ENCODE results near the gene EIF4A3.

The EIF4A3 gene

GRCh38 chr17:80147035-80147822 is at the start of gene EIF4A3:
EIF4A3 (minus strand) TSS chr17:80147128; CDS start chr17:80146961, 167 bp downstream.
- CTCF ChIA-PET, result no interaction called here
- POLR2A ChIA-PET, result interaction anchor here (0.7 to 4.6 kb wide), 9 partner anchors 10 to 78 kb away, joined by 3 to 16 read pairs (median 4); partner anchors contain the start of genes GAA, SGSH and SLC26A11

GRCh38 chr17:80196652-80197051 is 49.7 kb upstream of the EIF4A3 start:
- CTCF ChIA-PET, result interaction anchor here (1.0 kb wide), 1 partner anchor 9 kb away, joined by 3 read pairs; no protein-coding TSS in a partner anchor
- DNase-seq (ENCODE audit: extremely low spot score), result no peak
- POLR2A ChIA-PET, result no interaction called here
- TF ChIP-seq BHLHE40 (IDR thresholded peaks at IDR 0.05; ENCODE audit: borderline replicate concordance), result no peak
- no peak for TF ChIP-seq FOXA1 (IDR thresholded peaks at IDR 0.05)
- TF ChIP-seq ARNT (IDR thresholded peaks at IDR 0.05), result no peak
- TF ChIP-seq PKNOX1 (IDR thresholded peaks at IDR 0.05), result no peak
- TF ChIP-seq SUZ12 (IDR thresholded peaks at IDR 0.05), result no peak

More at GRCh38 chr17:80147035-80147822, at the start of gene EIF4A3:
- DNase-seq (ENCODE audit: extremely low spot score), result peak; percentile 99
- TF ChIP-seq L3MBTL2 (conservative IDR thresholded peaks at IDR 0.05) (no peak), PKNOX1 (IDR thresholded peaks at IDR 0.05) (peak; percentile 31; the same call in 1 of the 2 replicates)

GRCh38 chr17:80195671-80196529 is 49.0 kb upstream of the EIF4A3 start:
- peak; percentile 64 for DNase-seq (ENCODE audit: extremely low spot score)
- ChIA-PET CTCF (interaction anchor here (0.6 to 1.0 kb wide), 3 partner anchors 10 to 140 kb away, joined by 3 to 4 read pairs (median 3); no protein-coding TSS in a partner anchor), POLR2A (no interaction called here)
- TF ChIP-seq FOXA1 (IDR thresholded peaks at IDR 0.05) (no peak), CTBP1 (IDR thresholded peaks at IDR 0.05; ENCODE audit: borderline replicate concordance) (no peak)

- ChIA-PET POLR2A (no interaction called here), CTCF (interaction anchor here (0.6 to 0.7 kb wide), 2 partner anchors 10 to 141 kb away, joined by 3 to 4 read pairs; no protein-coding TSS in a partner anchor)
- no peak for DNase-seq (ENCODE audit: extremely low spot score)
- TF ChIP-seq SP1 (IDR thresholded peaks at IDR 0.05) (no peak), TARDBP (IDR thresholded peaks at IDR 0.05) (no peak), FOXK2 (IDR thresholded peaks at IDR 0.05) (no peak), ZNF384 (IDR thresholded peaks at IDR 0.05) (no peak), NFRKB (IDR thresholded peaks at IDR 0.05) (no peak), ARNT (IDR thresholded peaks at IDR 0.05) (no peak), FOXM1 (IDR thresholded peaks at IDR 0.05; ENCODE audit: borderline replicate concordance) (no peak), PKNOX1 (IDR thresholded peaks at IDR 0.05) (no peak), L3MBTL2 (conservative IDR thresholded peaks at IDR 0.05) (no peak), FOXA1 (IDR thresholded peaks at IDR 0.05) (no peak), CTBP1 (IDR thresholded peaks at IDR 0.05; ENCODE audit: borderline replicate concordance) (no peak), BHLHE40 (IDR thresholded peaks at IDR 0.05; ENCODE audit: borderline replicate concordance) (no peak), LEF1 (IDR thresholded peaks at IDR 0.05; ENCODE audit: borderline replicate concordance) (no peak), SUZ12 (IDR thresholded peaks at IDR 0.05) (no peak), ELF4 (IDR thresholded peaks at IDR 0.05) (no peak), HDGF (IDR thresholded peaks at IDR 0.05; ENCODE audit: borderline replicate concordance) (no peak)
Measured at GRCh38 chr17:80195141-80195540, 48.2 kb upstream of the EIF4A3 start.

GRCh38 chr17:80191865-80192661 is 45.1 kb upstream of the EIF4A3 start:
- ChIA-PET CTCF (no interaction called here), POLR2A (no interaction called here)
- no peak for TF ChIP-seq PKNOX1 (IDR thresholded peaks at IDR 0.05)
- TF ChIP-seq FOXM1 (IDR thresholded peaks at IDR 0.05; ENCODE audit: borderline replicate concordance), result no peak
- no peak for TF ChIP-seq LEF1 (IDR thresholded peaks at IDR 0.05; ENCODE audit: borderline replicate concordance)
- TF ChIP-seq BHLHE40 (IDR thresholded peaks at IDR 0.05; ENCODE audit: borderline replicate concordance), result no peak
- TF ChIP-seq ELF4 (IDR thresholded peaks at IDR 0.05), result no peak
- no peak for TF ChIP-seq HDGF (IDR thresholded peaks at IDR 0.05; ENCODE audit: borderline replicate concordance)
- no peak for DNase-seq (ENCODE audit: extremely low spot score)
